WERI-Rb-1 (cell line): ENCODE measurements around the gene MAP3K12.

Source experiments
- DNase-seq: peaks from one replicate; pipeline ENCODE4 v3.0.0-alpha.2; 2020
- H3K27ac ChIP-seq: fragments of 250-450 bp; sonication (Bioruptor Pico); 2 replicates; pipeline ENCODE4 v1.5.1; 2020; ENCODE audit warnings: mild to moderate bottlenecking, moderate library complexity
- H3K27me3 ChIP-seq: fragments of 250-450 bp; sonication (Bioruptor Pico); 2 replicates; pipeline ENCODE4 v1.5.1; 2021; ENCODE audit warnings: mild to moderate bottlenecking, low read depth, moderate library complexity; ENCODE audit not compliant: insufficient read depth, severe bottlenecking
- H3K36me3 ChIP-seq: fragments of 250-450 bp; sonication (Bioruptor Pico); 2 replicates; pipeline ENCODE4 v1.5.1; 2020; ENCODE audit warnings: mild to moderate bottlenecking, moderate library complexity
- H3K4me3 ChIP-seq: 2 replicates; pipeline ENCODE4 v1.5.1; 2011; ENCODE audit warnings: low read depth, mild to moderate bottlenecking, control low read depth, low read length
- H3K9me3 ChIP-seq: fragments of 250-450 bp; sonication (Bioruptor Pico); 2 replicates; pipeline ENCODE4 v1.5.1; 2021; ENCODE audit warnings: mild to moderate bottlenecking, moderate library complexity; ENCODE audit not compliant: severe bottlenecking
- TF ChIP-seq, protein P1 (sequence below): IDR thresholded peaks from 2 replicates; pipeline ENCODE4 v1.5.1; 2011; ENCODE audit warnings: low read depth, mild to moderate bottlenecking, control low read depth, inconsistent platforms, low read length

Gene MAP3K12

DNA sequence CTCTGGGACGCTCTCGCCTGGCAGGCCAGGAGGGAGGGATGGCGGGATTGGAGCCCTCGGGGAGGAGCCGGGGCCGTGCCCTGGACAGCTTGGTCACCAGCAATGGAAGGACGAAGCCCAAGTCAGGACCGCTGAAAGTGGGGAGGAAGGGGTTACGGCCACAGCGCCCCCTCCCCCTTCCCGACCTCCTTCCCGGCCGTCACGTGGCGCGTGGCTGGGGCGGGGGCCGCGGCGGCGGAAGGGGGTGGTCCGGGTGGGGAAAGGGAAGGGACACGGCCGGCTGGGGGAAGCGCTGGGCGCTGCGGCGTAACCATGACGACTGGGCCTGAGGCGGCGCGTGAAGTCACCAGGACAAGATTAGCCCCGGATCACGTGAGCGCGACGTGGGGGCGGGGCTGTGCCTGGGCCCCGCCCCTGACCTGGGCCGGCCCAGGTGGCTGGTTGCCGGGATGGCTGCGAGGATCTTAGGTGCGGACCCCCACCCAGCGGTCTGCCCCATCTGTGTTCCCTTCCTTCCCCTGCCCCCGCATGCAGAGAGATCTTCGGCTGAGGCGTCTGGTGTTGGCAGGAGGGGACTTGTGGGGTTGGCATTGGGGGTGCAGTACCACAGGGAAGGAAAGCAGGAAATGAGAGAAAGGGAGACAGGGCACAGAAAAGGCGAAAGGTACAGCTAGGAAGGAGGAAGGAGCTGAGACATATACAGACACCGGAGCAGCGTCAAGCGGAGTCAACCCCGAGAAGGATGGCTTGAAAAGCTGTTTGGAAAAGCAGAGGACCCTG, 6.2 kb downstream of the MAP3K12 start:
- peak overlapping the region; percentile 91 for H3K27ac ChIP-seq
- TF ChIP-seq, protein P1, sequence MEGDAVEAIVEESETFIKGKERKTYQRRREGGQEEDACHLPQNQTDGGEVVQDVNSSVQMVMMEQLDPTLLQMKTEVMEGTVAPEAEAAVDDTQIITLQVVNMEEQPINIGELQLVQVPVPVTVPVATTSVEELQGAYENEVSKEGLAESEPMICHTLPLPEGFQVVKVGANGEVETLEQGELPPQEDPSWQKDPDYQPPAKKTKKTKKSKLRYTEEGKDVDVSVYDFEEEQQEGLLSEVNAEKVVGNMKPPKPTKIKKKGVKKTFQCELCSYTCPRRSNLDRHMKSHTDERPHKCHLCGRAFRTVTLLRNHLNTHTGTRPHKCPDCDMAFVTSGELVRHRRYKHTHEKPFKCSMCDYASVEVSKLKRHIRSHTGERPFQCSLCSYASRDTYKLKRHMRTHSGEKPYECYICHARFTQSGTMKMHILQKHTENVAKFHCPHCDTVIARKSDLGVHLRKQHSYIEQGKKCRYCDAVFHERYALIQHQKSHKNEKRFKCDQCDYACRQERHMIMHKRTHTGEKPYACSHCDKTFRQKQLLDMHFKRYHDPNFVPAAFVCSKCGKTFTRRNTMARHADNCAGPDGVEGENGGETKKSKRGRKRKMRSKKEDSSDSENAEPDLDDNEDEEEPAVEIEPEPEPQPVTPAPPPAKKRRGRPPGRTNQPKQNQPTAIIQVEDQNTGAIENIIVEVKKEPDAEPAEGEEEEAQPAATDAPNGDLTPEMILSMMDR = no peak
- H3K36me3 ChIP-seq = peaks cover 2% of the 10 kb centered on the region
- peak overlapping the region; percentile 56 for H3K4me3 ChIP-seq
- H3K9me3 ChIP-seq = no peaks in the 10 kb centered on the region
- no peaks in the 10 kb centered on the region for H3K27me3 ChIP-seq
- DNase-seq = peak; percentile 97

DNA sequence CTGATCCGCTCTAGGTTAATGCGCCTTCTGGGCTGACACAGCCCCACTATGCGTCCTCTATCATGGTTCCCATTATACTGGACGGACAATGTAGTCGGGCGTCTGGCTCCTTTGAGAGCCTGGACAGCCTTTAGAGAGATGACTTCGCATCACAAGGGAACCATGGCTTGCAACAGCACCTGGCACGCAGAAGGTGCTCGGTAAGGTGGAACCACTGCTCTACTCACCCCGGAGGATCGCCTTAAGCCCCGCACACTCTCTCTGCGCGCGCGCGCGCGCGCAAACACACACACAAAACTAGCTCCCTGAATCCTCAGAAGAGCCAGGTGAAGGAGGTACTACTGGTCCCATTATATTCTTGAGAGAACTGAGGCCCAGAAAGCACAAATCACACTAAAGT, 7.1 kb downstream of the MAP3K12 start:
- Histone ChIP-seq H3K27me3 (no peaks in the 10 kb centered on the region), H3K36me3 (peaks cover 7% of the 10 kb centered on the region), H3K4me3 (peak overlapping the region; percentile 56), H3K27ac (peak overlapping the region; percentile 91), H3K9me3 (no peaks in the 10 kb centered on the region)
- TF ChIP-seq, protein P1 = no peak
- peak; percentile 67 for DNase-seq

DNA sequence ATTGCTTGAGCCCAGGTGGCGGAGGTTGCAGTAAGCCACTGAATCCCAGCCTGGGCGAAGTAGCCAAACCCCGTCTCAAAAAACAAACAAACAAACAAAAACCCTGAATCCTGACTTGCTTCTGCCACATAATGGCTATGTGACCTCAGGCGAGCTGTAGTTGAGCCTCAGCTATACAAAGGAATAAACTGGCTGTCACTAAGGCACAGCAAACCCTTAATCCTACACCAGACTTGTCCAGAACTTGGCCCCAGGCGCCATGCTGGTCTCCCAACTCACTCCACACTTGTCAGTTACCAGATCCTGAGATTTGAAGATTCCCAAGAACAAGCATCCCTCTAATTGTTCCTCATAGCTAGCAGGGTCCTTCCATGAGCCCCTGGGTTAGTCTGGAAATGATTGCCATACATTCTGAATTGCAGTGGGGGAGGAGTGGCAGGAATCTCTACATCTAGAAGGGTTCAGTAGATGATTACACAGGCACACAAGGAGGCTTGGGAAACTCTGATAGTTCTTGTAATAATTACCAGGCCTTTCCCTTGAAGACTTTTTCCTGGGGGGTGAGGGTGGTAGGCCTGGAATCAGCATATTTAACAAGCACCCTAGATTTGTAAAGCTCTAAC, 9.9 kb downstream of the MAP3K12 start:
- H3K27me3 ChIP-seq = no peaks in the 10 kb centered on the region
- peaks cover 31% of the 10 kb centered on the region for H3K36me3 ChIP-seq
- DNase-seq = no peak
- H3K4me3 ChIP-seq = no peak overlapping the region
- H3K27ac ChIP-seq = no peak overlapping the region
- no peaks in the 10 kb centered on the region for H3K9me3 ChIP-seq
- TF ChIP-seq, protein P1 = no peak

DNA sequence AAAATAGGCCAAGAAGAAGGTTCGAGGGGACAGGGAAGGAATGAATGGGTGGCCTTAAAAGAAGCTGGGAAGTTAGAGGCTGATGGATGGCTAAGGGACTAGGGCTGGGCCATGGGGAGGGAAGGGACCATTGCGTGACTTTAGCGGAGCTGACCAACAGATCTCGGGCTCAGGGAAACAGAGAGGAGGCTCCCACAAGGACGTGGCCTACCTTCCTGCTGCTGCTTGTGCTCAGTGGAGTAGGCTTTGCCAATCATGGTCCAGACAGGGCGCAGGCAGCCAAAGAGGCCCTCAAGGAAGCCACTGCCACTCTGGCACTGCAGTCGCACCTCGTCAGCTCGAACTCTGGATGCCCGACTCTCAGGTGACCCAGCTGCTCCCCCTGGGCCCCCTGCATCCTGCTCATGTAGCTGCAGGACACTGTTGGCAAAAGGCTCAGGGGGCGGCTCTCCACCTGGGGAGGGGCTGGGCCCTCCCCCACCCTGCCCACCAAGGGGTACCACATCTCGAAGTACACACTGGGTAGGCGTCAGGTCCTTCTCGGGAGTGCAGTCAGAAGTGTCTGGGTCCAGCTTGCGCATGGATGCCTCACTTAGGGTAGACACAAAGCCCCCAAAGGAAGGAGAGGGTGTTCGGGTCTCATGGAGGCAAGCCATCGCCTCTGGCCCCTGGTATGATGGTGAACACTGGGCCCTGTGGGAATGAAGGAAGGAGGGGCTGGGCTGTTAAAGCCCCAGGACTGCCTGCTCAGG, 12.3 kb downstream of the MAP3K12 start:
- Histone ChIP-seq H3K27me3 (no peaks in the 10 kb centered on the region), H3K36me3 (peaks cover 55% of the 10 kb centered on the region), H3K9me3 (no peaks in the 10 kb centered on the region), H3K27ac (no peak overlapping the region), H3K4me3 (no peak overlapping the region)
- TF ChIP-seq, protein P1 = no peak
- DNase-seq = no peak

DNA sequence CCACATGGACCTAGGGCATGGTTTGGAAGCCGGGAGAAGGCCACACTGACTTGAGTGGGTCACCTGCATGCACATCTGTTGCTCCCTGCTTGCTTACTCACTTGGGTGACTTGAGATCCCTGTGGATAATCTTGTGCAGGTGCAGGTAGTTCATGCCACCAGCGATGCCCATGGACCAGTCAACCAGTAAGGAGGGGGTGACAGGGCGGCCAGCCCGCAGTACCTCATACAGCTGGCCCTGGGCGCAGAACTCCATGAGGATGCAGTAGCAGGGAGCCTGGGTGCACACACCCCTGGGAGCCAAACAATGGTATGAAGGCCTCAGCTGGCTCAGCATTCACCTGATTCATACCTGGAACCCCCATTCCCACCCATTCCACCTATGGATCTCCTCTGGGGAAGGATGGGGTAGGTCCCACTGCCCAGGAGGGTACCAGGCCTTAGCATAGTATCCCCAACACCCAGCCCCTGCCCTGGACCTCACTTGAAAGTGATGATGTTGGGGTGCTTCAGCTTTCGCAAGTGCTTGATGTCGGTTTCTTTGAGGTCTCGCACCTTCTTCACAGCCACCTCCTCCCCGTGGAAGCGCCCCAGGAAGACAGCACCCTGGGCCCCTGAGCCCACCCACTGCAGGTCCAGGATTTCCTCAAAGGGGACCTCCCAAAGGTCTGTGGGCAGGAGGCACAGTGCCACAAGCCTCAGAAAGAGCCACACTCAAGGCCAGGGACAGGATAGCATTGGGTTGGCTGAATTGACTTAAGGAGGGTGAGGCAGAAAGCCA, 13.1 kb downstream of the MAP3K12 start:
- no peak for DNase-seq
- TF ChIP-seq, protein P1 = no peak
- Histone ChIP-seq H3K36me3 (peaks cover 63% of the 10 kb centered on the region), H3K27me3 (no peaks in the 10 kb centered on the region), H3K4me3 (no peak overlapping the region), H3K27ac (no peak overlapping the region), H3K9me3 (no peaks in the 10 kb centered on the region)
